Activated B cell treated with CpG ODN at 0.5 μM for 24 hours (primary cell): ENCODE data around the gene PROSER3. TPM values are rescaled to one million over a fixed set of nuclear protein-coding genes. Genes with fewer than 3 reads are reported as not detected.

Source experiments
- ATAC-seq: fragments of 200-7000 bp; cut with Tn5 transposase; one replicate; pipeline ENCODE4 v1.10.0; 2021; ENCODE audit warnings: low read depth, mild to moderate bottlenecking, moderate library complexity
- CTCF ChIA-PET: fragments of 350-600 bp; sonication (Branson Sonifier 250); formaldehyde crosslinking; loops from one replicate; lab custom pipeline; 2021; ENCODE audit warnings: antibody characterized with exemption; lab: Charles Lee
- POLR2A ChIA-PET: fragments of 350-600 bp; sonication (Branson Sonifier 250); formaldehyde crosslinking; loops from one replicate; lab custom pipeline; 2021; ENCODE audit warnings: antibody characterized with exemption; lab: Charles Lee
- DNase-seq: peaks from one replicate; pipeline ENCODE4 v3.0.0; 2022
- H3K27ac Mint-ChIP-seq: one replicate; pipeline ENCODE4 v1.8.0; 2020; ENCODE audit warnings: mixed read lengths
- H3K27me3 Mint-ChIP-seq: one replicate; pipeline ENCODE4 v1.8.0; 2021; ENCODE audit warnings: mixed read lengths
- H3K36me3 Mint-ChIP-seq: one replicate; pipeline ENCODE4 v1.8.0; 2021; ENCODE audit warnings: low read depth, mixed read lengths
- H3K4me1 Mint-ChIP-seq: one replicate; pipeline ENCODE4 v1.8.0; 2021; ENCODE audit warnings: mixed read lengths
- H3K4me3 Mint-ChIP-seq: one replicate; pipeline ENCODE4 v1.8.0; 2020; ENCODE audit warnings: mild to moderate bottlenecking, mixed read lengths
- H3K9me3 Mint-ChIP-seq: one replicate; pipeline ENCODE4 v1.8.0; 2020; ENCODE audit warnings: mixed read lengths
- intact Hi-C: fragments of 100-400 bp; cut with micrococcal nuclease; formaldehyde crosslinking; loops from one replicate; pipeline ENCODE4 v1.15.1; 2024
- total RNA-seq: library from RNA; stranded (reverse); gene quantifications from 2 replicates; pipeline ENCODE4 v1.2.3, GENCODE V29; 2022
- TF ChIP-seq, protein P1 (sequence below): fragments of 200-600 bp; IDR thresholded peaks from one replicate; pipeline ENCODE4 v1.8.0; 2022; ENCODE audit warnings: antibody characterized with exemption, mild to moderate bottlenecking

The PROSER3 gene
- total RNA-seq, 1 donor from 2014 or later: 60.5 TPM

GRCh38 chr19:35745328-35746086 lies 12.5 kb upstream of the PROSER3 start, which contains the start of the genes PSENEN and U2AF1L4:
TSS of gene PSENEN (plus strand) at chr19:35745651. CDS start at chr19:35745931, 280 bp downstream.
TSS of gene U2AF1L4 (minus strand) at chr19:35745418. CDS start at chr19:35745391, 27 bp downstream.
- Mint-ChIP-seq H3K4me1 (peaks cover 69% of the 10 kb centered on the region), H3K27me3 (no peaks in the 10 kb centered on the region), H3K4me3 (peak within 1 kb of the TSS; percentile 92), H3K36me3 (peaks cover 32% of the 10 kb centered on the region), H3K9me3 (no peaks in the 10 kb centered on the region), H3K27ac (peak within 1 kb of the TSS; percentile 99)
- ChIA-PET POLR2A (interaction anchor here (0.6 to 5.2 kb wide), 24 partner anchors 12 to 1155 kb away, joined by 3 to 69 read pairs (median 4); partner anchors contain the start of genes COX6B1, HSPB6, NFKBID and POLR2I), CTCF (interaction anchor here (1.0 to 1.6 kb wide), 2 partner anchors 11 to 51 kb away, joined by 3 to 4 read pairs; no protein-coding TSS in a partner anchor)
- intact Hi-C loops: loop anchor here (1.0 to 10.0 kb wide), 7 partner anchors 29 to 1569 kb away; partner anchors contain the start of genes HAUS5, OVOL3, POLR2I and SDHAF1
- TF ChIP-seq, protein P1, sequence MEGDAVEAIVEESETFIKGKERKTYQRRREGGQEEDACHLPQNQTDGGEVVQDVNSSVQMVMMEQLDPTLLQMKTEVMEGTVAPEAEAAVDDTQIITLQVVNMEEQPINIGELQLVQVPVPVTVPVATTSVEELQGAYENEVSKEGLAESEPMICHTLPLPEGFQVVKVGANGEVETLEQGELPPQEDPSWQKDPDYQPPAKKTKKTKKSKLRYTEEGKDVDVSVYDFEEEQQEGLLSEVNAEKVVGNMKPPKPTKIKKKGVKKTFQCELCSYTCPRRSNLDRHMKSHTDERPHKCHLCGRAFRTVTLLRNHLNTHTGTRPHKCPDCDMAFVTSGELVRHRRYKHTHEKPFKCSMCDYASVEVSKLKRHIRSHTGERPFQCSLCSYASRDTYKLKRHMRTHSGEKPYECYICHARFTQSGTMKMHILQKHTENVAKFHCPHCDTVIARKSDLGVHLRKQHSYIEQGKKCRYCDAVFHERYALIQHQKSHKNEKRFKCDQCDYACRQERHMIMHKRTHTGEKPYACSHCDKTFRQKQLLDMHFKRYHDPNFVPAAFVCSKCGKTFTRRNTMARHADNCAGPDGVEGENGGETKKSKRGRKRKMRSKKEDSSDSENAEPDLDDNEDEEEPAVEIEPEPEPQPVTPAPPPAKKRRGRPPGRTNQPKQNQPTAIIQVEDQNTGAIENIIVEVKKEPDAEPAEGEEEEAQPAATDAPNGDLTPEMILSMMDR: no peak
- peak; percentile 41 for ATAC-seq
- peak; percentile 89 for DNase-seq

DNA sequence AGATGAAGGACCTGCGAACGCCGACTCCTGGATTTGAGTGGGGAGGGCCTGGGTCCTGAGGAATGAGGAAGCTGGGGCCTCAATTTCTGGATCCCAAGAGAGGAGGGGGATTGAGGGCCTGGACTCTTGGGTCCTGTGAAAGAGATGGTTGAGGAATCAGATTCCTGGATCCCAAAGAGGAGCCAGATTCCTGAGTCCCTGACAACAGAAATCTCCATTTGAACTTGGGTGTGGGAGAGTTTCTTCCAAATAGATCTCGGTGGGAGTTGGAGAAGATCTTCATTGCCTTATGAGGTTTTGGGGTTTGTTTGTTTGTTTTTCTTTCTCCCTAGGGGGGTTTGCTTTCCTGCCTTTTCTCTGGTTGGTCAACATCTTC lies 11.9 kb upstream of the PROSER3 start:
- Mint-ChIP-seq H3K9me3 (no peaks in the 10 kb centered on the region), H3K27ac (peak overlapping the region; percentile 99), H3K36me3 (peaks cover 27% of the 10 kb centered on the region), H3K4me1 (peaks cover 63% of the 10 kb centered on the region), H3K27me3 (no peaks in the 10 kb centered on the region), H3K4me3 (peak overlapping the region; percentile 92)
- ChIA-PET CTCF (interaction anchor here (1.6 kb wide), 1 partner anchor 51 kb away, joined by 4 read pairs; no protein-coding TSS in a partner anchor), POLR2A (interaction anchor here (0.6 to 5.2 kb wide), 12 partner anchors 11 to 534 kb away, joined by 3 to 69 read pairs (median 5); partner anchors contain the start of genes HSPB6, NFKBID, PROSER3 and ZNF146)
- no peak for ATAC-seq
- intact Hi-C loops: loop anchor here (10.0 kb wide), 2 partner anchors 369 to 1569 kb away; partner anchors contain the start of genes OVOL3, POLR2I and TBCB
- TF ChIP-seq, protein P1: no peak
- DNase-seq: no peak

- Mint-ChIP-seq H3K4me1 (peaks cover 62% of the 10 kb centered on the region), H3K36me3 (peaks cover 27% of the 10 kb centered on the region), H3K4me3 (peak overlapping the region; percentile 92), H3K27me3 (no peaks in the 10 kb centered on the region), H3K9me3 (no peaks in the 10 kb centered on the region), H3K27ac (no peak overlapping the region)
- POLR2A ChIA-PET: interaction anchor here (0.6 to 5.2 kb wide), 3 partner anchors 11 to 483 kb away, joined by 3 to 69 read pairs (median 4); partner anchors contain the start of genes HSPB6 and PROSER3
- intact Hi-C loops: loop anchor here (10.0 kb wide), 2 partner anchors 368 to 1568 kb away; partner anchors contain the start of genes OVOL3, POLR2I and TBCB
- TF ChIP-seq, protein P1: no peak
- no peak for ATAC-seq
- CTCF ChIA-PET: no interaction called here
- no peak for DNase-seq
These were observed 11.4 kb upstream of the PROSER3 start for GRCh38 chr19:35746531-35746930.

DNA sequence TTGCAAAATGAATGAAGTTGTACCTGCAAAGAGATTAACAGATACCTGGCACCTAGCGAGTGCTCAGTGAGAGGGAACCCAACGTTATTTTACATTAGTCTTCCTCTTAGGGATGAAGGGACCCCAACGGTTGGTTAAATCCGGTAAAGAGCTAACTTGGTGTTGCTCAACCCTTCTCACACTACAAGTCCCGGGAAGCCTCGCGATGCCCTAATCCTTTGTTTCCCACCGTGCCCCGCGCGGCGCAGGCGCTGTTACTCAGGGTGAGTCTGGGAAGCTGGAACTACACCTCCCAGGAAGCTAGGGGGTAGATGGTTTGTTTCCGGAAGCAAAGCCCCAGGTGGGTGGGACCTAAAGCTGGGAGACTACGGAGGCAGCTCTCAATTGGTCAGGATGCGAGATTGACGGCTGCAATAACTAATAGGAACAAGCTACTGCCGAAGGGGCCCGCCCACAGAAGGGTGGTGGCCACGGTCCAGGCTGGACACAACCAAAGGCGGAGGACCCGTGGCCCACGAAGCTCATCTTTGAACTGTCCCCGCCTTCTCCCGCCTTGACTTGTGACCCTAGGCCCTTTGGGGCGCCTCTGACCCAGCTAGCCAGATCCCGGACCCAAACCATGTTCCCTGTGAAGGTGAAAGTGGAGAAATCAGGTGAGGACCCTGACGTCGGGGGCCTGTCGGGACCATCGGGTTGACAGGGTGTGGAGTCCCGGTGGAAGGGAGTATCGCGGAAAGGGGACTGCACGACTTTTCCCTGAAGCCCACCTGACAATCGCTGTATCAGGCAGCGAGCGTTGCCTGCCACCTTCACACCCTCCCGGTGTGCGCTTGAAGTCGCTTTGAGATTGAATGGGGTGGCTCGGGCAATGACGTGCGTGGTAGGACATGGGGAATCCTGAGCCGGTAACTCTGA lies 9.6 kb upstream of the PROSER3 start, which contains the start of gene LIN37:
LIN37 (plus strand) TSS at position 471 of the 915 bp plus-strand sequence; CDS start at position 620, 149 bp downstream.
- H3K4me1 Mint-ChIP-seq: peaks cover 48% of the 10 kb centered on the region
- TF ChIP-seq, protein P1: no peak
- no peaks in the 10 kb centered on the region for H3K9me3 Mint-ChIP-seq
- peak within 1 kb of the TSS; percentile 96 for H3K27ac Mint-ChIP-seq
- H3K4me3 Mint-ChIP-seq: peak within 1 kb of the TSS; percentile 98
- peaks cover 30% of the 10 kb centered on the region for H3K36me3 Mint-ChIP-seq
- POLR2A ChIA-PET: interaction anchor here (0.5 to 2.5 kb wide), 20 partner anchors 8 to 565 kb away, joined by 3 to 16 read pairs (median 6); partner anchors contain the start of genes ALKBH6, ATP4A, COX6B1 and FFAR1
- intact Hi-C loops: loop anchor here (1.0 to 10.0 kb wide), 8 partner anchors 10 to 1566 kb away; partner anchors contain the start of genes ARHGAP33, OVOL3, POLR2I and PROSER3
- peak; percentile 91 for DNase-seq
- H3K27me3 Mint-ChIP-seq: no peaks in the 10 kb centered on the region
- CTCF ChIA-PET: interaction anchor here (0.7 to 1.2 kb wide), 2 partner anchors 11 to 54 kb away, joined by 3 to 4 read pairs; no protein-coding TSS in a partner anchor
- ATAC-seq: peak; percentile 73
